MCF 10A (cell line): Measurements from ENCODE around the gene PLA2G4E. TPM values are rescaled to one million over a fixed set of nuclear protein-coding genes. Genes with fewer than 3 reads are reported as not detected.

ENCODE experiments used
- BruUV-seq: library from RNA; stranded (reverse); fragments of 400-500 nt; replicated peaks from 2 replicates; lab custom pipeline; 2021; lab: Mats Ljungman, UMichigan
- CTCF ChIA-PET: fragments of 300-600 bp; sonication (Branson Sonifier 250); formaldehyde crosslinking; extraction: SDS; loops from one replicate; lab custom pipeline; 2021; ENCODE audit warnings: antibody characterized with exemption, inconsistent platforms; lab: Yijun Ruan, JAX
- POLR2A ChIA-PET: fragments of 300-600, 350-650 bp; sonication (Branson Sonifier 250); formaldehyde crosslinking; extraction: SDS; loops from one replicate; lab custom pipeline; 2020; ENCODE audit warnings: antibody characterized with exemption, inconsistent platforms; lab: Yijun Ruan, JAX
- DNase-seq: peaks from one replicate; pipeline ENCODE4 v3.0.0-alpha.2; 2018; ENCODE audit not compliant: unreplicated experiment
- H3K27ac Mint-ChIP-seq: one replicate; pipeline ENCODE4 v1.8.0; 2022; ENCODE audit warnings: mild to moderate bottlenecking, low read depth, mixed read lengths; ENCODE audit not compliant: unreplicated experiment
- H3K27me3 Mint-ChIP-seq: one replicate; pipeline ENCODE4 v1.8.0; 2022; ENCODE audit warnings: mixed read lengths; ENCODE audit not compliant: insufficient read depth, unreplicated experiment
- H3K36me3 Mint-ChIP-seq: one replicate; pipeline ENCODE4 v1.8.0; 2022; ENCODE audit warnings: mild to moderate bottlenecking, moderate library complexity, mixed read lengths; ENCODE audit not compliant: insufficient read depth, unreplicated experiment
- H3K4me1 Mint-ChIP-seq: one replicate; pipeline ENCODE4 v1.8.0; 2022; ENCODE audit warnings: mixed read lengths; ENCODE audit not compliant: insufficient read depth, unreplicated experiment
- H3K4me3 Mint-ChIP-seq: one replicate; pipeline ENCODE4 v1.8.0; 2022; ENCODE audit warnings: mild to moderate bottlenecking, moderate library complexity, mixed read lengths; ENCODE audit not compliant: unreplicated experiment
- H3K9me3 Mint-ChIP-seq: one replicate; pipeline ENCODE4 v1.8.0; 2022; ENCODE audit warnings: mixed read lengths; ENCODE audit not compliant: unreplicated experiment
- intact Hi-C: fragments of 100-400 bp; cut with micrococcal nuclease; formaldehyde crosslinking; loops from 2 replicates; pipeline ENCODE4 v1.14.1; 2022
- total RNA-seq: library from RNA; stranded (reverse); gene quantifications from 2 replicates; pipeline ENCODE4 v1.2.3, GENCODE V29; 2022
- TF ChIP-seq, protein P1 (sequence below): fragments of 200-600 bp; IDR thresholded peaks from one replicate; pipeline ENCODE4 v1.8.0; 2022; ENCODE audit warnings: antibody characterized with exemption, mild to moderate bottlenecking; ENCODE audit not compliant: unreplicated experiment

Gene PLA2G4E
- total RNA-seq, 1 experiment from 2014 or later: 0.12 TPM

DNA sequence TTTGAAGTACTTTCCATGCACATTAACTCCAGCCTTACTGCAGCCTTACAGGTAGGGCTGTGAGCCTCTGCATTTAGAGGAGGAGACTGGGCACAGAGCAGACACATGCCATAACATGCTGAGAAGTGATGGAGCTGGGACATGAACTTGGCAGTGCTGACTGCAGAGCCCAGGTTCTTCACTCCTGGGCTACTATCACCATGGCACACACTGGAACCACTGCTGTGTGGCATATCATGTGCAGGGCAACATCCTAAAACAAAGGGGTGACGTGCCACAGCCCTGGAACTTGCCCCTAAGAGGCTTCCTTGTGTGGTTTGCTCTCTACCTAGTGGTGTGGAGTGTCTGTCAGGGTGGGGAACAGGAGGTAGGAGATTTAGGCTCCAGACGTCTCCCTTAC is 73.9 kb downstream of the PLA2G4E start:
- Mint-ChIP-seq H3K36me3 (peaks cover 7% of the 10 kb centered on the region), H3K4me3 (no peak overlapping the region), H3K27ac (peak overlapping the region; percentile 13), H3K27me3 (no peaks in the 10 kb centered on the region), H3K4me1 (peaks cover 29% of the 10 kb centered on the region), H3K9me3 (no peaks in the 10 kb centered on the region)
- no TSS peak for BruUV-seq
- TF ChIP-seq, protein P1, sequence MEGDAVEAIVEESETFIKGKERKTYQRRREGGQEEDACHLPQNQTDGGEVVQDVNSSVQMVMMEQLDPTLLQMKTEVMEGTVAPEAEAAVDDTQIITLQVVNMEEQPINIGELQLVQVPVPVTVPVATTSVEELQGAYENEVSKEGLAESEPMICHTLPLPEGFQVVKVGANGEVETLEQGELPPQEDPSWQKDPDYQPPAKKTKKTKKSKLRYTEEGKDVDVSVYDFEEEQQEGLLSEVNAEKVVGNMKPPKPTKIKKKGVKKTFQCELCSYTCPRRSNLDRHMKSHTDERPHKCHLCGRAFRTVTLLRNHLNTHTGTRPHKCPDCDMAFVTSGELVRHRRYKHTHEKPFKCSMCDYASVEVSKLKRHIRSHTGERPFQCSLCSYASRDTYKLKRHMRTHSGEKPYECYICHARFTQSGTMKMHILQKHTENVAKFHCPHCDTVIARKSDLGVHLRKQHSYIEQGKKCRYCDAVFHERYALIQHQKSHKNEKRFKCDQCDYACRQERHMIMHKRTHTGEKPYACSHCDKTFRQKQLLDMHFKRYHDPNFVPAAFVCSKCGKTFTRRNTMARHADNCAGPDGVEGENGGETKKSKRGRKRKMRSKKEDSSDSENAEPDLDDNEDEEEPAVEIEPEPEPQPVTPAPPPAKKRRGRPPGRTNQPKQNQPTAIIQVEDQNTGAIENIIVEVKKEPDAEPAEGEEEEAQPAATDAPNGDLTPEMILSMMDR: no peak
- intact Hi-C loops: no loop called here
- ChIA-PET CTCF (interaction anchor here (1.1 kb wide), 1 partner anchor 171 kb away, joined by 3 read pairs; no protein-coding TSS in a partner anchor), POLR2A (interaction anchor here (0.5 to 1.8 kb wide), 7 partner anchors 8 to 516 kb away, joined by 3 to 5 read pairs (median 4); partner anchors contain the start of genes EHD4 and MAPKBP1)
- DNase-seq: peak; percentile 51

DNA sequence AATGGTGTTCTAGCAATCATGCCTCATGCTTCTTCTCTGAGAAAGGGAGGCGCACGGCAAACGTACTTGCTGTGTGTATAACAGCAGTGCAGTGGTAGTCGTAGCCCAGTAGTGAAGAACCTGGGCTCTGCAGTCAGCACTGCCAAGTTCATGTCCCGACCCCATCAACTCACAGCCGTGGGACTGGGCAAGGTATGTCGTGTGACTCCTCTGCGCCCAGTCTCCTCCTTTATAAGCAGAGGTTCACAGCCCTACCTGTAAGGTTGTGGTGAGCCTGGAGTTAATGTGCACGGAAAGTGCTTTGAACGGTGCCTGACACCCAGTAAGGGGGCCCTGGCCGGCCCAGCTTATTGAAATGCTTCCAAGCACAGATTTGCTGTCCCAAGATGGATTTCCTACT is 75.1 kb downstream of the PLA2G4E start:
- ChIA-PET CTCF (interaction anchor here (0.6 kb wide), 1 partner anchor 521 kb away, joined by 3 read pairs; no protein-coding TSS in a partner anchor), POLR2A (interaction anchor here (1.1 kb wide), 2 partner anchors 9 to 27 kb away, joined by 3 to 5 read pairs; no protein-coding TSS in a partner anchor)
- no peaks in the 10 kb centered on the region for H3K27me3 Mint-ChIP-seq
- H3K4me1 Mint-ChIP-seq: peaks cover 34% of the 10 kb centered on the region
- H3K4me3 Mint-ChIP-seq: no peak overlapping the region
- TF ChIP-seq, protein P1: no peak
- intact Hi-C loops: no loop called here
- BruUV-seq: no TSS peak
- H3K9me3 Mint-ChIP-seq: no peaks in the 10 kb centered on the region
- no peak overlapping the region for H3K27ac Mint-ChIP-seq
- H3K36me3 Mint-ChIP-seq: peaks cover 6% of the 10 kb centered on the region
- no peak for DNase-seq

DNA sequence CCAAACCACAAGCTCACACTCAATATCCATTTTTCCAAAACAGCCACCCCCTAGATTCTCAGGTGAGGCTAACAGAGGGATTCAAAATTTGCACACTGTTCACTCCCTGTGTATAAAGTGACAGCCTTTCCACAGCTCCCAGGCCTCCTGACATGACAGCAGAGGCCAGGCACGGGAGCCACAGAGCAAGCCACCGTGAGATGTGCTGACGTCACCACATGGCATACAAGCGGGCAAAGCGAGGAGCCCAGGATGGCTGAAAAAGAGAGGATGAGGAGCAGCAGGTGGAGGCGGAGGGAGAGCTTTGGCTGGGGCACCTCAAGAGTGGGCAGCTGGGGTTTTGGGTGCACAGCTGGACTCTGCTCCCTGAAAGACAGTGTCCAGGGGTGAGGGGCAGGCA is 75.6 kb downstream of the PLA2G4E start:
- H3K27me3 Mint-ChIP-seq: no peaks in the 10 kb centered on the region
- H3K36me3 Mint-ChIP-seq: peaks cover 6% of the 10 kb centered on the region
- POLR2A ChIA-PET: interaction anchor here (0.7 to 1.5 kb wide), 5 partner anchors 9 to 89 kb away, joined by 3 to 6 read pairs (median 3); no protein-coding TSS in a partner anchor
- H3K4me3 Mint-ChIP-seq: no peak overlapping the region
- DNase-seq: no peak
- H3K9me3 Mint-ChIP-seq: no peaks in the 10 kb centered on the region
- peaks cover 39% of the 10 kb centered on the region for H3K4me1 Mint-ChIP-seq
- intact Hi-C loops: no loop called here
- CTCF ChIA-PET: interaction anchor here (0.6 to 1.5 kb wide), 2 partner anchors 28 to 522 kb away, joined by 3 to 5 read pairs; partner anchors contain the start of gene EHD4
- H3K27ac Mint-ChIP-seq: no peak overlapping the region
- TF ChIP-seq, protein P1: no peak
- BruUV-seq: no TSS peak

DNA sequence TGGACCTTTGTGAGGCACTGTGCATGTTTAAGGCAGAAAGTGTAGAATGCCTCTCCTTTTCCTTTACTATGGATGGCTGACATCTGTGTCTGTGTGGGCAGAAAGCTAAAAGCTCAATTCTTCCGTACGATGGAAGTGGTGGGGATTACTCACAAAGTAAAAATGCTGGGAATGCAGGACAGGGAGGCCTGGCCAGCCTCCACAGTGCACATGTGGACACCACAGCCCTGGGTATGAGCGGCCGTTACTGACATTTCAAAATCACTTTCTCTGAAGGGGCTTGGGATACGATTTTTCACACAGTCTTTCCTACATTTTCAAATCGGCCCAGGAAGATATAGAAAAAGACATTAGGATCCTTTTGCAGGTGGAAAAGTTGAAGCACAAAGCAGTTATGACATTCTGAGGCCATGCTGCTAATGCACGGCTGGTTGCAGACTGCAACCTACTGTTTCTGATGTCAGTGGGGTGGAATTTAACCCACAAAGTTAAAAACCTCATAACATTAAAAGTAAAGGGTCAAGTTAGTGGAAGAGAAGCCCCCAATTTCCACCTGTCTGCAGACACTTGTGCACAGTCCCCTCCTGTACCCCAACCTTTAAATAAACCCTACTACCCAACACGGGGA is 76.4 kb downstream of the PLA2G4E start:
- peak overlapping the region; percentile 84 for H3K27ac Mint-ChIP-seq
- no TSS peak for BruUV-seq
- intact Hi-C loops: no loop called here
- no peaks in the 10 kb centered on the region for H3K27me3 Mint-ChIP-seq
- no peaks in the 10 kb centered on the region for H3K9me3 Mint-ChIP-seq
- TF ChIP-seq, protein P1: no peak
- ChIA-PET CTCF (interaction anchor here (0.7 to 1.5 kb wide), 2 partner anchors 28 to 53 kb away, joined by 3 to 5 read pairs; partner anchors contain the start of gene EHD4), POLR2A (interaction anchor here (0.7 to 1.7 kb wide), 9 partner anchors 9 to 209 kb away, joined by 3 to 6 read pairs (median 3); partner anchors contain the start of gene EHD4)
- peaks cover 41% of the 10 kb centered on the region for H3K4me1 Mint-ChIP-seq
- peaks cover 6% of the 10 kb centered on the region for H3K36me3 Mint-ChIP-seq
- peak; percentile 85 for DNase-seq
- peak overlapping the region; percentile 49 for H3K4me3 Mint-ChIP-seq
